Activated CD8-positive, alpha-beta memory T cell treated with anti-CD3 and anti-CD28 coated beads for 36 hours (primary cell): ENCODE measurements around the gene SSTR4. TPM values are rescaled to one million over a fixed set of nuclear protein-coding genes. Genes with fewer than 3 reads are reported as not detected.

ENCODE experiments used
- CTCF ChIA-PET: fragments of 350-600 bp; sonication (Branson Sonifier 250); formaldehyde crosslinking; loops from one replicate; lab custom pipeline; 2021; ENCODE audit warnings: antibody characterized with exemption; lab: Charles Lee
- POLR2A ChIA-PET: fragments of 350-600 bp; sonication (Branson Sonifier 250); formaldehyde crosslinking; loops from one replicate; lab custom pipeline; 2021; ENCODE audit warnings: antibody characterized with exemption; lab: Charles Lee
- total RNA-seq, 2 experiments: library from RNA; stranded (reverse); gene quantifications; one replicate each; pipeline ENCODE4 v1.2.3, GENCODE V29; 2021

The SSTR4 gene
- total RNA-seq, 2 experiments from 2014 or later, result not detected

DNA sequence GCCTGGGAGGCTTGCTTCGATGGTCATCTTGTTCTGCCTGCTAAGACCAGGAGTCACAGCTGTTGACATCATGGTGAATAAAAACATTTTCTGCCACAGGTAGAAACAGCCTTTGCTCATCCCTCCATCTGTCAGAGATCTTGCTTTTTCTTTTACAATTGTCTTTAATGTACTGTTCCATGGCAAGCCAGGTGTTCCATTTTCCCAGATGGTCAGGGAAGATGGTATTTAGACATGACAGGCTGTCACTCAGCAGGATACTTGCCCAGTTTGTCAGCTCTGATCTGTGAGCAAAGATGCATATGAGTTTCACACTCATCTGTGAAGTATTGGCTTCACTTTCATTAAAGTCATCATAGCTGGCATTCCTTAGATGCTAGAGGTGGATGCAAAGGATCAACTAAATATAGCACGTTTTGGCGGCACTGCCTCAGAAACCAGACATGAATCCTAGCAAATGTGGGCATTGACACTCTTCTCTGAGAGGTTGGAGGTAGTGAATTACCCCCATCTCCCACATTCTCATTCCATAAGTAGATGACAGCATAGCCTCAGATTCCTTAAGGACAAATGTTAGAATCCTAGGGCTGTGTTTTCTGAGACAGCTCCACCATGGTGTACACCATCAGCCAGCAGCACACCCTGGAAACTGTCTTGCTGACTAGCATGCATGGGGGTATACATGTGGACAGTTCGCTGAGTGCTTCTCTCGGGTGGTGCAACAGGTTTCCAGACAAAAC is 4.2 kb downstream of the SSTR4 start:
- ChIA-PET CTCF (no interaction called here), POLR2A (no interaction called here)

DNA sequence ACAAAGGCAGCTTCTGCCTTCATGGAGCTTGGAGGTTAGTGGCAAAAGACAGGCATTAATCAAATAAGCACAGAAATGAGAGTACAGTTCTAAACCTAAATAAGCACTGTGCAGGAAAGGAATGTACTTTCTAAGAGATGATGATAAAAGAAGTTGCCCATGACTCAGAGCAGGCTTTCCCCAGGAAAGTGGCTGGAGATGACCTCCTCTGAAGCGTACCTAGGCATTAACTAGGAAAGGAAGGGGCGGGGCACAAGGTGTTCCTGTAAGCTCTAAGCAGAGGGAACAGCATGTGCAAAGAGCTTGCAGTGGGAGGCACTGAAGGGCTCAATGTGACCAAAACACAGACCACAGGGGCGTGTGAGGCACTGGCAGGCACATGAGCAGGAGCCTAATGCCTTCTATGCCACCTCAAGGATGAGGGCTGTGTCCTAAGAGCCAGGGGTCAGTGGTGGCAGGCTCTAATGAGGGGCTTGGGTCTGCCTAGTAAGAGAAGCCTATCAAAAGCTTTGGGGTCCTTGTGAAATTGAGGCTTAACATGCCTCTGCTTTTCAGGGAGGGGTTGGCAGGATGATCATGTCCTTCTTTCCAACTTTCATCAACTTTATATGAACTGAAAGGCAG is 4.9 kb downstream of the SSTR4 start:
- CTCF ChIA-PET, result no interaction called here

DNA sequence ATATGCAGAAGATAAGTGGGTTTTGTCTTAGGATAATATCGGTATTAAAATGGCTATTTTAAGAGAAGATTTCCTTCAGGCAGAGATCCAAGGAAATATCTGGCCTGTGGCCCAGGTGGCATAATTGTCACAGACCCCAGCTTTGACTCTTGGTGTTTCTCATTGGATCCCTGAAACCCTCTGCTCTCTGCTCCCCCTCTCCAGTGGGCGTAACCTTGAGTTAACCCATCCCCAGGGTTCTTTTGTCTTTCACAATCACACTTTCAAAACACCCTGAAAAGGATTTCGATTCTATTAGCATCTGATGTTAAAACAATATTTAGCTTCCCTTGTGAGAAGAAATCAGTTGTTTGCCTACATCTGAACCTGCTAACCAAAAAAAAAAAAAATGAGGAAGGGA is 7.2 kb downstream of the SSTR4 start:
- ChIA-PET POLR2A (interaction anchor here (0.6 to 0.7 kb wide), 2 partner anchors 193 to 394 kb away, joined by 3 to 5 read pairs; no protein-coding TSS in a partner anchor), CTCF (no interaction called here)

More for the DNA sequence above, 4.9 kb downstream of the SSTR4 start:
- POLR2A ChIA-PET, result no interaction called here

DNA sequence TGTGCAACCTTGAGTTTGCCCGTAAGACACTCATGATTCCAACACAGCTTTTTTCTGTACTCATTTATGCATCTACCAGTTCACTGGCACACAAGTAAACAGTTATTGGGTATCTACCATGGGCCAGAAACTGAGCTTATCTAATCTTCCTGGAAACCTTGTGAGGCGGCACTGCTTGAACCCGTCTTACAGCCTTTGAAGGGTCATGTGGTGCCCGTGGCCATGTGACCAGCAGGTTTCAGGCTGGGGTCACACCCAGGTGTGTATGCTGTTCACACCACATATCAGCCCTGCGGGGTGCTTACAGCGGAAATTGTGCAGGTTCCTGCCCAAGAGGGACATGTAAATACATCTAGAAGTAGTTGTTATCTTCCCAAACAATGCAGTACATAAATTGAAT is 8.3 kb downstream of the SSTR4 start:
- ChIA-PET CTCF (no interaction called here), POLR2A (no interaction called here)

DNA sequence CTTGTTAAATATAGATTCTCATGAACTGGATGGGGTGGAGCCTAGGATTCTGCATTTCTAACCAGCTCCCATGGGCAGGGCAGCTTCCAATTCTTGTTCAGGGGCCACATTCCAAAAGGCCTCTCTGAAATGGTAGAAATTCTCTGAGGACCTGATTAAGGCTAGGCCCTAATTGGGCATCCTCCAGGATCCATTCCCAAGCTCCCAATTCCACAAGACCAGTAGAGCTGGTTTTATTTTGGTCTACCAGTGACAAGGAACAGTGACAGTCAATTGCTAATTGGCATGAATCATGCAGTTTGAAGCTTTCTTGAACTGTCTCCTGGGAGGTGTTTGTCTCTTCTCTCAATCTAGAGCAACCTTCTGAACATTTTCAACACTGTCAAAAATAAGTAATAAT is 11.3 kb downstream of the SSTR4 start:
- CTCF ChIA-PET, result no interaction called here
- POLR2A ChIA-PET, result no interaction called here

DNA sequence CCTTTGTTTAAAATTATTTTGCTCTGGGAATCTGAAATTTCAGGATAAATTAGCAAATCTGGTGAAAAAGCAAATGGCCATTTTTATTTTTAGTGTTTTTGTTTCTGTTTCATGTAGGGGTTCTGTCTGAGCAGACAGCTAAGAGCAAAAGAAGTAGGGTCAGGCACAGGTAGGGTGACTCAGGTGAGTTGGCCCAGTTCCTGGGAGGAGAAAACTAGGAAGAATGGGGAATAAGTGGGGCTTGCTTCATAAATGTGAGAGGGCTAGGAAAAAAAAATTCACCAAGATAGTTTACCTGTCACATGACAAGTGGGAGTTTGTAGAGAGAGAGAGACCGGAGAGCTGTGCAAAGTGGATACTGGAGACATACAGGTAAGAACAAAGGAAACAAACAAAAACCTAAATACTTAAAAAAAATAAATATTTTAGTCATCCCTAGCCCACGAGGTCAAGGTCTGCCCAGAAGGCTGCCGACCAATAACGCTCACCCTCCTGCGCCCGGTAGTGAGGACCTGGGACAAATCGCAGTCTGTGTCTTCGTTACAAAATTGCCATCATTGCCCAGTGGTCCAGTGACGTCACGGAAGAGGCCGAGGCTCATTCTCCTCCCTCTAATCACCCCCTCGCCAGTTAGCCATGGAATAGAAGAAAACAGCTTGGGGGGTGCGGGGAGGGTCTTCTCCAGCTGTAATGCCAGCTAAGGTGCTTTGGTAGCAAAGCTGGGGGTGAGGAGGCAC is 12.1 kb downstream of the SSTR4 start:
- CTCF ChIA-PET, result no interaction called here

DNA sequence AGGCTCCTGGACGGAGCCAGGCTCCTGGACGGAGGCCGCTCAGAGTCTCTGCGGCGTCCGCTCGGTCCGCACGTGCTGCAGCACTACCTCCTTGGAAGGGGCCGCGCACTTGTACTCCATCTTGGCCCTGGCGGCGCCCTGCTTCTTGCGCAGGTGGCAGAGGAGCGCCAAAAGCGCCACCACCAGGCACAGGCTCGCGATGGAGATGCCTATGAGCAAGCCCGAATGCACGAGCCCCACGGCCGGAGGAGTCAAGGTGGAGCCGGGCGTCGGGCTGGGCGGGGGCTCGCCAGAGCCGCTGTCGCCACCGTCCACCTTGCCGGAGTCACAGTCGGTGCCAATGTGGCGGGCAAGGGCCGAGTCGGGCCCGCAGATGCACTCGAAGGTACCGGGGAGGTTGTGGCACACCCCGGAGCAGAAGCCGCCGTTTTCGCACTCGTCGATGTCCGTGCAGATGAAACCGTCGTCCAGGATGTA is 12.7 kb downstream of the SSTR4 start:
- CTCF ChIA-PET, result no interaction called here
- POLR2A ChIA-PET, result no interaction called here

More for the DNA sequence above, 12.1 kb downstream of the SSTR4 start:
- POLR2A ChIA-PET, result no interaction called here

DNA sequence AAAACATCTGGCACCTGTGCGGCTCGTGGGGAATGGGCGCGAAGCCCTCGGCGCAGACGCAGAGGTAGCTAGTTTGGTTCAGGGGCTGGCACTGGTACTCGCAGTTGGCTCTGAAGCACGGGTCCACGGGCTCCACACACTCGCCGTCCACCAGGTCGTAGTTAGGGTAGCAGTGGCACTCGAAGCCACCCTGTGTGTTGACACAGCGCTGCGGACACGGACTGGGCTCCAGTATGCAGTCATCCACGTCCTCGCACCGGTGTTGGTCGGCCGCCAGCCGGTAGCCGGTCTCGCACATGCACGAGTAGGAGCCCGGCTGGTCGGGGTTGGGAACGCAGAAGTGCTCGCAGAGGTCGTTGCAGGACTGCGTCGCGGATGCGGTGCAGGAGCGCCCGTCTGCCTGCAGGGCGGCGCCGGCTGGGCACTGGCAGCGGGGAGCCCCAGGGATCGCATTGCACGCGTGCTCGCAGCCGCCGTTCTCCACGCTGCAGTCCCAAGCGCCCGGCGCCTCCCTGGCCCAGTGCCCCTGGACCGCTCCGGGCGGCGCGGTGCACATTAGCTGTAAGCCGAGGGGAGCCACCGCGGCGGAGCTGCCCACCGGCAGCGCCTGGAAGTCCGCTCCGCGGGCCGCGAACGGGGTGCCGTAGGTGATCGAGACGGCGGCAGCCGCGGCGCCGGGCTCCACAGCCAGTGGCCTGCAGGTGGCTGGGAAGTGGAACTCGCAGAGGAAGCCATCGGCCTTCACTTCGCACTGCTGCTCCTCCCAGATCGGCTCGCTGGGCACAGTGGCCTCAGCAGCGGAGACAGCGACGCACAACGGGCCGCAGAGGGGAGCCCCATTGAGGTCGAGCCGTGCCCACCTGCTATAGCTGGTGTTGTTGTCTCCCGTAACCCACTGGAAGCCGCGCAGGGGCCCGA is 13.4 kb downstream of the SSTR4 start:
- CTCF ChIA-PET, result no interaction called here
- POLR2A ChIA-PET, result no interaction called here

DNA sequence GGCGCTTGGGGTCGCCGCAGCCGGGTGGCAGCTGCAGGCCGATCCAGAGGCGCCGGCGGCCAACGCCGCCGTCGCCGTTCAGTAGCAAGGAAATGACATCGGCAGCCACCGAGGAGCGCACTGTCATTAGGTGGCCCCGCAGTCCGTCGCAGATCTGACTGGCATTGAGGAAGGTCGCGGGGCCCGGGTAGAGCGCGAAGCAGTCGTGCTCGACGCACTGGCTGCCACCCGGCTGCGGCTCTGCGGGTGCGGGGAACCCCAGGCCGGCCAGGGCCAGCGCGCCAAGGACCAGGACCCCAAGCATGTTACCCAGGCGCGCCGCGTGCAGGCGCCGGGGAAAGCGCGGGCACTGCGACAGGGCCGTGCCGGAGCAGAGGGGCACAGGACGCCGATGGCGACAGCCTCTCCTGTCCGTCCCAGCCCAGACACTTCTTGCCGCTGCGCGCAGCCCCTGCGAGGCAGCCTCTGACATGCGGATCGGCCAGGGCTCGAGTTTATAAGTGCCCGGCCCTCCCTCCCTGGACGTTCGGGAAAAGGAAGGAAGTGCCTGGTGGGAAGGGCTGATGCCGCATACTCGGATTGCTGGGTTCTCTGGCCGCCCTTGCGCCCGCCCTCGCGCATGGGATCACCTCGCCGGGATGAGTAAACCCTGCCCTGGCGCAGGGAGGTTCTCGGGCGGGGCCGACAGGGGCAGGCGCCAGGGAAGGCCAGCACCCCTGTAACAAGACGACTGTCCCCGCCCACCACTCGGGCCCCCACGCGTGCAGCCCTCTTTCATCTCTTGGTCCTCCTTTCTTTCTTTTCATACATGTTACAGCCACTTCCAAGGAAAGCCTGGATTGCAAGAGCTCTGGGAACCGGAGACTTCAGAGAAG is 14.3 kb downstream of the SSTR4 start, which contains the start of gene THBD:
Gene THBD, minus strand, starts transcription at position 472 of the 875 bp plus-strand sequence. Its CDS starts 168 bp downstream, at position 304.
- ChIA-PET POLR2A (no interaction called here), CTCF (no interaction called here)

DNA sequence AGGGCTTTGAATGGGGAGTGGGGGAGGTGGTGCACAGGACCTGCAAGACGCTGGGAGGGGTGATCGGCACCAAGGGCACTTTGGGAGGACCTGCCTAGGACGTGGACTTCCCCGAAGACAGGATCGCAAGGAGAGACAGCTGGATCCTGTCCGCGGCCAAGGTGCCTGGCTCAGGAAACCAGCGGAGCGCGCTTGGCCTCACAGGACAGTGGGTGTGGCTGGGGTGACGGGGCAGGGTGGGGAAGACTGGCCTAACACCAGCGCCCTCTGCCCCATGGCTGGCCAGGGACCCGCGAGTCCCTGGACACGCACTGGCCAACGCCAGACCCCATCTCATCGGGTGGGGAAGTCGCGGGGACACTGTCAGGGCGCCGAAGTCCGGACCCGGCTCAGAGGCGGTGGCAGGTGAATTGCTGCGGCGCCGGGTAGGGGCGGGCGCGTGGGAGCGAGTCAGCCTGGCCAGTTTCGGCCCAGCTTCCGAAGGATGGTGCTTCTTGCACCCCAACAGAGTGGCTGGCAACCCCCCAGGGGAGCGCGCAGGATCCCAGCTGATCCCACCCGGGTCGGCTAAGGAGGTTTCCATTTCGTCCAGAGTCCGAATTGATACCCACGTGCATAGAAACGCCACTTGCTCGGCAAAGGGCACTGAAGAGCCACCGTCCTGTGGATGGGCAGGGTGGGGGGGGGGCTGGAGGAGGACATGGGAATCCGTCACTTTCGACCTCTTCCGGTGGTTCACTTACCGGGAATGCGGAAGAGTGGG is 15.1 kb downstream of the SSTR4 start:
- POLR2A ChIA-PET, result no interaction called here
- CTCF ChIA-PET, result no interaction called here

DNA sequence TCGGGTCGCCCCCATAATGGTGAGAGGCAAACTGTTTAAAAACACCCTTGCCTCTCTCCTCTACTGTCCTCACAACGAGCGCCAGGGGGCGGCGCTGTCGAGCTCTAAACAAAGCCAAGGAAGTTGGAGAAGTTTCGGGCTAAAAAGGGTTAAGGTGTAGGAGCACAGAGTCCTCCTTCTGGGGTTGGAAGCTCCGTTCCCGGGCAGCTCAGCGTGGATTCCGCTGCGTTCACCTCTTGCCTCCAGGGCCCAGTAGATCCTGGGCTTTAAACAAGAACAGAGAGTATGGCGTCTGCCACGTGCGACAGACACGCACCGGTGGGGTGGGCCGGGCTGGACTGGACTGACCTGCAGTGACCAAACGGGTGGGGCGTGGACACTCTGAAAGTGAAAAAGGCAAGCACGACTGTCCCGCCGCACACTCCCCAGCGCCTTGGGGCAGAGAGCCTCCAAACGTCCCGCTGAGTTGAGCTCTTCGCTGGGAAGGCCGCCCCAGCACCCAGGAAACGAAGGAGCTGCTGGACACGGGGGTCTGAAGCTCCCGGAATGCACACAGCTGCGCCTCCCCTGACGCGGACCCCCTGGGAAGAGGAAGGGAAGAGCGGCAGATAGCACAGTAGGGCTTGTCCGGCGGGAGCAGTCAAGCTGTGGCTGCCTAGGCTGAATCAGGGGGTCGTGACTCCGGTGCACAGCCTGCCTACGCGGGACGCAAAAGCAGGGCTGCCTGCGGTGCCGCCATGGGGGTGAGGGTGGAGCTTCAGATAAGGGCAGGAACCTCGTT is 15.9 kb downstream of the SSTR4 start:
- CTCF ChIA-PET, result no interaction called here

DNA sequence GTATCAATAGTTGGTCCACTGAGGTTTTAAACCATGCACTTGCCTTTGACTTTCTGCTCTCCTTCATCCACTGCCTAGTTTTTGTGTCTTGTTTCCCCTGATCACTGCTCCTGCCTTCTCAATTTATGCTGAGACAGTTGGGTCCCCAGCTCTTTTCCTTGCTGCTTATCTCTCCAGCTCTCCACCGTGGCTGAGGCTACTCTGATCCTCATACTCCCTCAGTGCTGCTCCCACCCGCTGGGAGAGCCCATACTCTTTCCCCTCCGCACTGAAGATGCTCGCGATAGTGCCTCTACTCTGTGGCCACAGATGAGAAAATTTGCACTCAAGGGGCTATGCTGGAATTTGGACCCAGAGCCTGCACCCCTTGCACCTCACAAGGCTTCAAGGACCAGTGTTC is 17.8 kb downstream of the SSTR4 start:
- ChIA-PET POLR2A (no interaction called here), CTCF (no interaction called here)

More for the DNA sequence above, 15.9 kb downstream of the SSTR4 start:
- POLR2A ChIA-PET, result no interaction called here

DNA sequence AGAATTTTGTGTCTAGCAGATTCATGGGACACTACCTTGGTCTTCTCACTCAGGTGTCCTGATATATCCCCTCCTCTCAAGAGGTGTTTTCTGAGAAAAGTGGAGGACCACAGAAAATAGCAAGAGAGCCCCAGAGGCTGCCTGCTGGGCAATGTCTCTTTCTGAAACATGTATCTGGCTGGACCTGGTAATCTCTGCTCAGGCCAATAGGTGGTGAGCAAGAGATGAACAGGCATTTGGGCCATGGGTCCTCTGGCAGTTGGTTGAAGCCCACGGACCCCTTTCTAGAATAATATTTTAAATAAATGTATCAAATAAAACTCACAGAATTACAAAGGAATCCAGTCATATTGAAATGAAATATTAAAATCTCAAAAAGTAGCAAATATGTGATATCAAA is 23.1 kb downstream of the SSTR4 start:
- ChIA-PET CTCF (no interaction called here), POLR2A (no interaction called here)

DNA sequence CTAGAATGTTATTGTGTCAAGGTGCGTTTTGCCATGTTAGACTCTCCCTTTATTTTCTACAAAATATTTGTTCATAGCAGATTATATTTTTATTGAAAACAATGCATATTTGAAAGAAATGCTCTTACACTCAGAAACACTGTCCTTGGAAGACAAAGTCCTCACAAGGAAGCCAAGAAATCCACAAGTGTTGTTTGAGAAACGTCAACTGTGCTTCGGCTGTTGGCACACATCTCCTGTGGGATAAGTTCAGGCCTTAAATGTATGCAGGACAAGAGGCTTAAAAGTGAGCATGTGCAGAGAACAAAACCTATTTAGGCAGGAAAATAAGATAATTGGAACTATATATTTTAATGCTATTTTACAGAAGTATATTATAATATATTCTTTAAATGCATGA is 23.9 kb downstream of the SSTR4 start:
- ChIA-PET CTCF (no interaction called here), POLR2A (no interaction called here)

DNA sequence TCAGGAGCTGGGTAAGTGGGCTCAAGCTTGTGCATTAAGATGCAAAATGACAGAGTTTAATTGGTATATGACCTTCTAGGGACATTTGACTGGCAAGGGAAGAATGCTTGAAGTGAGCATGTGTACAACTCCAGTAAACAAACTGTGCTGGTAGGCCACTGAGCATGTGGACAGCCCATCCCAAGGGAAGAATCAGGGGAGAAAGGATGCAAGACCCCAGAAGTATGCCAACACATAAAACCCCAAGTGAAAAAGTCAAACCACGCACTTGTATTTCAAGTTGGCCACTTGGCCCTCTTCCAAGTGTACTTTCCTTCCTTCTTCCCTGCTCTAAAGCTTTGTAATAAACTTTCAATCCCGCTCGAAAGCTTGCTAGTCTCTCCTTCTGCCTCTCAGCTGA is 24.7 kb downstream of the SSTR4 start:
- POLR2A ChIA-PET, result no interaction called here
- CTCF ChIA-PET, result no interaction called here

DNA sequence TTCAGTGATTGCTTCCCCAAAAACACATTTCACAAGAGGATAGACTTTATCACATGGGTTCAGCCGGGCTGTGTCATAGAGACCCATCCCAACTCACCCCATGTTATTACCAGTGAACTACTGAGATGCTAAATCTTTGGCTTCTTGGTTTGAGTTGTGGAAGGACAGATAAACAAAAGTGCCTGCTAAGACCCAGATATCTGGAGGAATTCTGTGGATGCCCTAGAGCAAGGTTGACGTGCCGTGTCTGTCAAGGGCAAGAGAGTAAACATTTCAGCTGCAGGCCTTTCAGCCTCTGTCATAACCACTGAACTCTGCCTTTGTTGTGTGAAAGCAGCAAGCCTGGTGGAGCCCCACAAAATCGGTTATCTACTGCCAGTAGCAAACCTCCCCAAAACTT is 25.5 kb downstream of the SSTR4 start:
- POLR2A ChIA-PET, result no interaction called here
- CTCF ChIA-PET, result no interaction called here

DNA sequence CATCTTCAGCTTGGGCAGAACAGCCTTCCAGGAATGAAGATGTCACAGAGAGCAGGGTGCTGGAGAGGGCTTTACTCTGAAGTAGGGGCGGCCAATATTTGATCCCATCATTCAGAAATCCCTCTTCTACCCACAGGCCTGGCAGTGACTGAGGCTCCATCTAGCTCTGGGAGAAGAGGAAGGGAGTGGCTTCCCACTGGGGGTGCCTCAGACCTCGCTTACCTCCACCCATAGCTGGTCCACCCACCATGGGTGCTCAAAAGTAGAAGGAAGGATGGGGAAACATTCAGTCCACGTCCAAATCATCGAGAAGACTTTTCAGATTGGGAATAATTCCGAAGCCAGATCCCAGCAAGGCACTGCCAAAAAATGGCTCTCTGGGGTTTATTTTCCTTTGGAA is 26.1 kb downstream of the SSTR4 start:
- CTCF ChIA-PET, result no interaction called here
- POLR2A ChIA-PET, result no interaction called here
